K562 (cell line): ENCODE results near the gene SSTR5. TPM values are rescaled to one million over a fixed set of nuclear protein-coding genes. Genes with fewer than 3 reads are reported as not detected.

ENCODE experiments used
- ATAC-seq: fragments of 200-7000 bp; cut with Tn5 transposase; 3 replicates; pipeline ENCODE4 v1.9.1; 2020; ENCODE audit warnings: moderate library complexity
- BruUV-seq: library from RNA; stranded (reverse); fragments of 400-500 nt; replicated peaks from 2 replicates; lab custom pipeline; 2021; lab: Mats Ljungman, UMichigan
- CTCF ChIA-PET: fragments of 300-600 bp; formaldehyde crosslinking; extraction: SDS; loops from one replicate; lab custom pipeline; 2021; ENCODE audit warnings: low intra/inter-chr PET ratio; lab: Yijun Ruan, JAX
- POLR2A ChIA-PET: fragments of 300-600, 350-650 bp; sonication (Branson Sonifier 250); formaldehyde crosslinking; extraction: SDS; loops from one replicate; lab custom pipeline; 2021; ENCODE audit warnings: antibody characterized with exemption, inconsistent platforms; lab: Yijun Ruan, JAX
- DNase-seq, 4 experiments: peaks; one replicate each; pipeline versions ENCODE4 v3.0.0 to v3.0.0-alpha.2; 2011 to 2018; ENCODE audit warnings: low spot score in 3 of 4, mixed read lengths in 3 of 4; ENCODE audit errors: extremely low read depth in 1 of 4
- FAIRE-seq: peaks from 2 replicates; lab custom pipeline; 2011; peaks lifted over from hg19 to GRCh38; lab: Jason Lieb, UNC
- H2AFZ ChIP-seq: 2 replicates; pipeline ENCODE4 v1.6.0; 2011; ENCODE audit warnings: low read depth, low read length, control low read depth, inconsistent platforms
- H3K27ac ChIP-seq: fragments of 200-600 bp; 3 replicates; pipeline ENCODE4 v1.8.0; 2011; ENCODE audit warnings: low read depth, mild to moderate bottlenecking, control low read depth, inconsistent platforms, low read length, moderate library complexity, mixed read lengths; ENCODE audit errors: extremely low read depth
- H3K27me3 ChIP-seq, 2 experiments: fragments of 300-600 bp in 1 of 2; 2 replicates in 1 of 2; 3 replicates in 1 of 2; pipeline versions ENCODE4 v1.6.0 to v1.8.0; 2011; ENCODE audit warnings: inconsistent platforms in 2 of 2, low read length in 2 of 2, mild to moderate bottlenecking in 1 of 2, mixed read lengths in 1 of 2, moderate library complexity in 1 of 2; ENCODE audit not compliant: control insufficient read depth in 2 of 2, insufficient read depth in 2 of 2
- H3K36me3 ChIP-seq: fragments of 300-600 bp; 3 replicates; pipeline ENCODE4 v1.8.0; 2011; ENCODE audit warnings: mild to moderate bottlenecking, low read length, inconsistent platforms; ENCODE audit not compliant: control insufficient read depth, insufficient read depth
- H3K4me1 ChIP-seq, 2 experiments: fragments of 200-600 bp in 1 of 2; replicated peaks in 1 of 2; 2 replicates in 1 of 2; 3 replicates in 1 of 2; pipeline versions ENCODE4 v1.5.1 to v1.8.0; 2011; ENCODE audit warnings: inconsistent platforms in 2 of 2, low read length in 2 of 2, mild to moderate bottlenecking in 1 of 2, mixed read lengths in 1 of 2, moderate library complexity in 1 of 2; ENCODE audit not compliant: control insufficient read depth in 2 of 2, insufficient read depth in 2 of 2
- H3K4me2 ChIP-seq: 2 replicates; pipeline ENCODE4 v1.6.1; 2011; ENCODE audit warnings: low read length, control low read depth, inconsistent platforms, mixed read lengths; ENCODE audit not compliant: insufficient read depth
- H3K4me3 ChIP-seq: fragments of 200-600 bp; sonication (generic), shearing (Covaris generic); 2 replicates; pipeline ENCODE4 v1.5.1; 2016; ENCODE audit warnings: control low read depth, inconsistent platforms
- H3K79me2 ChIP-seq: fragments of 200-600 bp; 3 replicates; pipeline ENCODE4 v1.8.0; 2011; ENCODE audit warnings: low read length, inconsistent platforms; ENCODE audit not compliant: control insufficient read depth, insufficient read depth
- H3K9ac ChIP-seq, 2 experiments: 2 replicates each; pipeline versions ENCODE4 v1.6.0 to v1.6.1; 2011; ENCODE audit warnings: low read depth in 2 of 2, low read length in 2 of 2, control low read depth in 1 of 2, inconsistent platforms in 1 of 2, mild to moderate bottlenecking in 1 of 2, mixed read lengths in 1 of 2; ENCODE audit not compliant: insufficient read depth in 1 of 2
- H3K9me1 ChIP-seq: one replicate; pipeline ENCODE4 v1.6.0; 2011; ENCODE audit warnings: inconsistent platforms, mild to moderate bottlenecking, low read length, moderate library complexity; ENCODE audit not compliant: control insufficient read depth, insufficient read depth
- H3K9me3 ChIP-seq: replicated peaks from 2 replicates; pipeline ENCODE4 v1.5.1; 2011; ENCODE audit warnings: low read depth, low read length, inconsistent platforms; ENCODE audit not compliant: control insufficient read depth, insufficient read depth
- H4K20me1 ChIP-seq: replicated peaks from 2 replicates; pipeline ENCODE4 v1.6.1; 2011; ENCODE audit warnings: low read length, inconsistent platforms, mixed read lengths; ENCODE audit not compliant: control insufficient read depth, insufficient read depth
- CTCF ChIP-seq, 3 experiments: IDR thresholded peaks in 2 of 3; conservative IDR thresholded peaks in 1 of 3; 2 replicates each; pipeline ENCODE4 v1.5.1; 2011 to 2012; ENCODE audit warnings: low read length in 3 of 3, mild to moderate bottlenecking in 3 of 3, control low read depth in 2 of 3, improper control_type of control experiment in 1 of 3, inconsistent platforms in 1 of 3, low read depth in 1 of 3, mixed read lengths in 1 of 3, moderate library complexity in 1 of 3; ENCODE audit not compliant: insufficient read depth in 2 of 3
- CUX1 ChIP-seq: fragments of 200-800 bp; sonication (Bioruptor generic); IDR thresholded peaks from 2 replicates; pipeline ENCODE4 v1.6.1; 2016; ENCODE audit warnings: missing genetic modification characterization, missing compliant biosample characterization
- KDM1A ChIP-seq, 2 experiments: fragments of 450-650 bp; IDR thresholded peaks; 2 replicates each; pipeline ENCODE4 v1.6.1; 2016; ENCODE audit warnings: mild to moderate bottlenecking in 2 of 2
- ZBTB11 ChIP-seq, 3 experiments: fragments of 200-800 bp in 1 of 3; fragments of 250-450 bp in 1 of 3; fragments of 450-650 bp in 1 of 3; sonication (Bioruptor Pico) in 1 of 3; sonication (Bioruptor generic) in 1 of 3; formaldehyde crosslinking in 1 of 3; IDR thresholded peaks; 2 replicates each; pipeline versions ENCODE4 v1.6.1 to v1.8.0; 2016 to 2022; ENCODE audit warnings: mild to moderate bottlenecking in 2 of 3, missing genetic modification characterization in 2 of 3, missing compliant biosample characterization in 1 of 3, moderate library complexity in 1 of 3
- ZBTB9 ChIP-seq: fragments of 450-650 bp; formaldehyde crosslinking; IDR thresholded peaks from 2 replicates; pipeline ENCODE4 v1.4.0; 2020; ENCODE audit warnings: mild to moderate bottlenecking, moderate library complexity
- ZNF436 ChIP-seq: fragments of 250-450, 450-650 bp; sonication (Bioruptor Pico); formaldehyde crosslinking; IDR thresholded peaks from 2 replicates; pipeline ENCODE4 v1.7.0; 2020; ENCODE audit warnings: mild to moderate bottlenecking
- WGBS: fragments of 100-300 bp; shearing (Covaris generic); methylation state at CpG from one replicate; pipeline ENCODE4 v1.1.6; 2016; ENCODE audit warnings: low coverage, mixed read lengths; ENCODE audit not compliant: insufficient coverage; ENCODE audit errors: missing lambda C conversion rate; 5-methylcytosine and 5-hydroxymethylcytosine counted together
- in situ Hi-C: fragments of 300-500 bp; cut with MboI; formaldehyde crosslinking; loops from 4 replicates; pipeline ENCODE4 v1.15.0; 2018; ENCODE audit warnings: inconsistent platforms, mixed read lengths
- intact Hi-C: fragments of 100-400 bp; cut with micrococcal nuclease; formaldehyde crosslinking; loops from 2 replicates; pipeline ENCODE4 v1.14.2; 2022
- polyA plus RNA-seq, 8 experiments: library from polyadenylated mRNA; depleted of rRNA in 4 of 8; stranded (reverse) in 5 of 8; unstranded in 3 of 8; fragments of >200 nt; fragmentation: Nextera tagmentation in 2 of 8; fragmentation: Illumina TruSeq in 1 of 8; extraction: Ambion mirVana in 2 of 8; extraction: Trizol in 1 of 8; gene quantifications; 2 replicates each; pipeline versions ENCODE4 v1.2.1 to v1.2.3, GENCODE V29; 2011 to 2014; ENCODE audit warnings: inconsistent platforms in 1 of 8, missing spikeins in 1 of 8
- total RNA-seq, 7 experiments: library from RNA; depleted of rRNA in 6 of 7; stranded (reverse); fragments of >200 nt in 6 of 7; fragmentation: Illumina TruSeq in 2 of 7; extraction: Trizol in 2 of 7; gene quantifications; 2 replicates each; pipeline versions ENCODE4 v1.2.1 to v1.2.3, GENCODE V29; 2011 to 2021; ENCODE audit warnings: low replicate concordance in 1 of 7

Gene SSTR5
- total and polyA plus RNA-seq, 9 of the 15 experiments (the other 6 are each of a cell fraction or from before 2014, with no cell fraction given): not detected

GRCh38 chr16:1044460-1045309, 27.9 kb upstream of the SSTR5 start:
- H2AFZ ChIP-seq: no peak overlapping the region
- WGBS: 12% methylated on average over 35 of the region's 43 CpGs
- TF ChIP-seq ZNF436 (peak; percentile 90), CUX1 (CRISPR knock-in tag) (no peak), CTCF (IDR thresholded peaks at IDR 0.05 in 2 of 3, conservative IDR thresholded peaks at IDR 0.05 in 1 of 3; ENCODE audit: insufficient read depth in 2 of 3, low read depth in 1 of 3, low read length in 3 of 3) (no peak), KDM1A (IDR thresholded peaks at IDR 0.05) (peak in 1 of 2 experiments; percentile 36; a peak in 1 of 4 replicates), ZBTB9 (no peak), ZBTB11 (CRISPR knock-in tag; IDR thresholded peaks at IDR 0.05) (no peak)

More at GRCh38 chr16:1044460-1045309, 27.9 kb upstream of the SSTR5 start:
- DNase-seq: peak; percentile 32 to 70 (median 56)
- ChIA-PET POLR2A (interaction anchor here (0.6 to 1.0 kb wide), 4 partner anchors 9 to 376 kb away, joined by 3 read pairs; partner anchors contain the start of gene UQCC4), CTCF (no interaction called here)
- no peaks in the 10 kb centered on the region for H3K79me2 ChIP-seq
- H3K27me3 ChIP-seq: peaks cover 2 to 29% of the 10 kb centered on the region in 2 experiments; a peak in 3 of 5 replicates
- no peak for FAIRE-seq
- in situ Hi-C loops (loop anchor here (5.0 kb wide), 1 partner anchor 232 kb away; no protein-coding TSS in a partner anchor), intact Hi-C loops (no loop called here)
- H3K9me1 ChIP-seq: no peaks in the 10 kb centered on the region
- H3K9me3 ChIP-seq: 0 out of 2 replicates have a peak, but pooled peaks cover 2% of the 10 kb centered on the region
- H3K4me3 ChIP-seq: no peak overlapping the region
- no peaks in the 10 kb centered on the region for H3K36me3 ChIP-seq
- peaks cover 0 to 61% of the 10 kb centered on the region in 2 experiments; a peak in 2 of 5 replicates for H3K4me1 ChIP-seq
- no TSS peak for BruUV-seq
- H3K9ac ChIP-seq: no peak overlapping the region; a peak in 2 of 4 replicates
- no peak overlapping the region for H3K27ac ChIP-seq
- peak; percentile 81 for ATAC-seq
- H3K4me2 ChIP-seq: no peak overlapping the region; the same call in 1 of the 2 replicates
- H4K20me1 ChIP-seq: no peaks in the 10 kb centered on the region
